ENCODE data around the gene CACNB2. TPM values are rescaled to one million over a fixed set of nuclear protein-coding genes. Genes with fewer than 3 reads are reported as not detected.

CACNB2 gene
- not detected for total RNA-seq

DNA sequence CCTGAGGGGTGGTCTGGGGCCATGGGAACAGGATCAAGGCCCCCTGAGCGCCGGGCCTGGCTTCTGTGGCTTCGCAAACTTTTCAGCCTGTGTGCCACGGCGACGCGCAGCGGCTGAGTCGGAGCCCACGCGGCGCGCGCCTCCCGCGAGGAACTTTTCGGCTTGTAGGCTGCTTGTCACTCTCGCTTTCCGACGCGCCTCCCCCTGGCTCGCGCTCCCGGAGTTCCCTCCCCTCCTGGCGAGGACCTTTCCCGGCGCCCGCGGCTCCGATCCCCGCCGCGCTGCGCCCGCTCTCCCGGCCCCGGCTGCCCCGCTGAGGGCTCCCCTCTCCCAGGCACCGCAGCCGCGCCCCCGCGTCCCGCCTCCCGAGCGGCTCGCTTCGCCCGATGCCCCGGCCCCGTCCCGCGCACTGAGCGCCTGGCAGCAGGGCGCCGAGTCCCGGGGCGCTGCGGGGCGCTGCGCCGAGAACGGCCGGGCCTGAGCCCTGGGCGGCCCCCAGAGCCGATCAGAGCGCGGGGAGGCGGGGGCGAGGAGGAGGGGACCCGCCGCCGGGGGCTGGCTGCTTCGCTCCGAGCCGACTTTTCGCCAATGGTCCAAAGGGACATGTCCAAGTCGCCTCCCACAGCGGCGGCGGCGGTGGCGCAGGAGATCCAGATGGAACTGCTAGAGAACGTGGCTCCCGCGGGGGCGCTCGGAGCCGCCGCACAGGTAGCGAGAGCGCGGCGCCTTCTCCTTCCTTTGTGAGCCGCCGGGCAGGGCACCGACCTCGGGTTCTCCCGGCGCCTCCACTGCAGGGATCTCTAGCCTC is at the start of gene CACNB2:
CACNB2 (plus strand) TSS at position 276 of the 808 bp plus-strand sequence.
- Mint-ChIP-seq H3K36me3 (ENCODE audit: low read depth) (no peaks in the 10 kb centered on the region), H3K9me3 (no peaks in the 10 kb centered on the region), H3K4me1 (ENCODE audit: low read depth) (peaks cover 3% of the 10 kb centered on the region), H3K27me3 (ENCODE audit: low read depth) (peaks cover 30% of the 10 kb centered on the region), H3K27ac (no peak within 1 kb of the TSS), H3K4me3 (peak within 1 kb of the TSS; percentile 34)
- DNase-seq: no peak
- CTCF ChIA-PET: no interaction called here
- intact Hi-C loops (cut with micrococcal nuclease): no loop called here

DNA sequence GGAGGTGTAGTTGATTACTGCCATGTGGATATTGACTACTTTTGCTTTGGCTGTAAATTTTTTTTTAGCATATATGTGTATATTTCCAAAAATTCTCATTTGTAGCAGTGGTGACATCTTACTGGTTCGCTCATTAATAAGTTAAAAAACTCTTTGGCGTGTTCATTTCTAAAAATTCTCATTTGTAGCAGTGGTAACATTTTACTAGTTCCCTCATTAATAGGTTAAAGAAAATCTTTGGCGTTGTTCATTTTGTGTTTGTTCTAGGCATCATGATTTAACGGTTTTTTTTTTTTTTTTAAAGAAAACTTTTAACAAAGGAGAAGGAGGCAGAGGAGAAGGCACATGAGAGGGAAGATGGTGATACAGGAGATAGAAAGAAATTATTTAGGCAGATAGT is 45.9 kb upstream of the CACNB2 start:
- Mint-ChIP-seq H3K27me3 (ENCODE audit: low read depth) (peaks cover 2% of the 10 kb centered on the region), H3K36me3 (ENCODE audit: low read depth) (no peaks in the 10 kb centered on the region), H3K27ac (no peak overlapping the region), H3K4me1 (ENCODE audit: low read depth) (no peaks in the 10 kb centered on the region), H3K4me3 (no peak overlapping the region), H3K9me3 (peaks cover 3% of the 10 kb centered on the region)
- intact Hi-C loops (cut with micrococcal nuclease): no loop called here
- CTCF ChIA-PET: no interaction called here
- DNase-seq: no peak

DNA sequence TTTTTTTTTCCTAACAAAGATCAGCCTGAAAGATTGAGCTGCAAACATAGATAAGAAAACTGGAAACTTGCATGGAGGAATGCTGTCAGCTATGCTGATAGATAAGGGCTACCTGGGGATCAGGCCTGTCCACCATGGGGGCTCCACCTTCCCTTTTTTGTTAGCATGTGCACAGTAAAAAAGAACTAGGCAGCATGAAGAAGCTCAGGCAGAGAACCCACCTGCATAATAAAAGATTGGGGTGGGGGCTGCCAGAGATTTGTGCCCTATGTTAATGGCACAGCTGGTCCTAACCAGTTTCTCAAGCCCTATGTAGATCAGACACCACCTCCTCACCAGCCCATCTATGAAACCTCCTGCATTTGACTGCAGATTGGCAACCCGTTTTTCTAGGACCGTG is 45.4 kb upstream of the CACNB2 start:
- Mint-ChIP-seq H3K9me3 (peaks cover 3% of the 10 kb centered on the region), H3K27me3 (ENCODE audit: low read depth) (peaks cover 2% of the 10 kb centered on the region), H3K4me1 (ENCODE audit: low read depth) (no peaks in the 10 kb centered on the region), H3K4me3 (no peak overlapping the region), H3K36me3 (ENCODE audit: low read depth) (no peaks in the 10 kb centered on the region), H3K27ac (no peak overlapping the region)
- intact Hi-C loops (cut with micrococcal nuclease): no loop called here
- DNase-seq: no peak
- CTCF ChIA-PET: no interaction called here

DNA sequence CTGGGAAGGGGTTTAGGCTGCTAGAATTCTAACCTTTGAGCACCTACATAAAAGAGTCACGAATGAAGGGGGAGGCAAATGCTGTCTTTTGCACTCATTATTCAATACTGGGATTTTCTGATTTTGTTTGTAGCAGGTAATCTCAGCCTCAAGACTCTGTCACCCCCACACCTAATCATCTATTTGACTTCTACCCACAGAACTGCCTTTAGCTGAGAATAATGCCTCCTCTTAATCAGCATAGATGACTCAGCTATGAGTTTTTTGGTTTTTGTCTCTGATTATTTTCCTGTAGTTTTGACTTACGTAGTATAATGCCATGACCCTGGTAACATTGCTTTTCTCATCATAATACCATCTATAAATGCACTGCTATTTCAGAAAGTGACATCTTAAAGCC is 42.7 kb upstream of the CACNB2 start:
- CTCF ChIA-PET: interaction anchor here (0.6 kb wide), 1 partner anchor 599 kb away, joined by 3 read pairs; no protein-coding TSS in a partner anchor
- intact Hi-C loops (cut with micrococcal nuclease): no loop called here
- no peaks in the 10 kb centered on the region for H3K9me3 Mint-ChIP-seq
- no peaks in the 10 kb centered on the region for H3K36me3 Mint-ChIP-seq (ENCODE audit: low read depth)
- no peak for DNase-seq
- no peaks in the 10 kb centered on the region for H3K4me1 Mint-ChIP-seq (ENCODE audit: low read depth)
- no peak overlapping the region for H3K4me3 Mint-ChIP-seq
- H3K27me3 Mint-ChIP-seq (ENCODE audit: low read depth): peaks cover 4% of the 10 kb centered on the region
- no peak overlapping the region for H3K27ac Mint-ChIP-seq

DNA sequence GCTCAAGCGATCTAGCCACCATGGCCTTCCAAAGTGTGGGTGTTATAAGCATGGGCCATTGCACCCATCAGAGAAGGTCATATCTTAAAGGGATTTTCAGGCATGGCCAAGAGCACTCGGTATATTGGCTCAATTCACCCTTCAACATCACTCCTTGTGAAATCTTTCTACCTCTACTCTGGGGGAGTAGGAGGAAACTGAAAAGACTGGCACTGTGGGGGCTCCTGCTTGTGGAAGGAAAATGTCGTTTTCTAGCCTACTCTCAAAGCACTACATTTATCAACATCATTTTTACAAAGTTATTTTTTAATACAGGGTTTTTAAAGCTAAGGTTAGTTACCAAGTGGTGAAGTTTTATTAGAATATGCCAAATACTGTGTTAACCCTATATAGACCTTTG is 42.0 kb upstream of the CACNB2 start:
- H3K9me3 Mint-ChIP-seq: no peaks in the 10 kb centered on the region
- H3K36me3 Mint-ChIP-seq (ENCODE audit: low read depth): no peaks in the 10 kb centered on the region
- CTCF ChIA-PET: no interaction called here

DNA sequence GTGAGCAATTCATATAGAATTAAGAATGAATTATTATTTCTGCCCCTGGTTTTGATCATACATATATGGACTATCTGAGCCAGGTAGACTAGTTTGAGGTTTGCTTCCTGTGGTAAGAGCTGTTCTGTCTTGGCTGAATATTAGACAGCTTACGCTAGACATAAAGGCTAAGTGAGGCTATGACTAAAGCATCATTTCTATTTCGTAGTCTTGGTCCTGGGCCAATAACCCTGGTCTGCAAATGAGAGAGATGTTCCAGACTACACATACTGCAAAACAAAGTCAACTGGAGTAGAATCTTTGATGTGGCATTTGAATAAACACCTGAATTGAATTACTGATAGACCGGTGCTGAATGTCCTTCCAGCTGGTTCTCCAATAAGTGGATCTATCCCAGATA is 40.8 kb upstream of the CACNB2 start:
- CTCF ChIA-PET: no interaction called here
- H3K4me1 Mint-ChIP-seq (ENCODE audit: low read depth): no peaks in the 10 kb centered on the region
- no peaks in the 10 kb centered on the region for H3K36me3 Mint-ChIP-seq (ENCODE audit: low read depth)
- peaks cover 4% of the 10 kb centered on the region for H3K27me3 Mint-ChIP-seq (ENCODE audit: low read depth)
- H3K27ac Mint-ChIP-seq: no peak overlapping the region
- no peak overlapping the region for H3K4me3 Mint-ChIP-seq
- DNase-seq: no peak
- H3K9me3 Mint-ChIP-seq: no peaks in the 10 kb centered on the region
- intact Hi-C loops (cut with micrococcal nuclease): no loop called here

More for the DNA sequence above, 42.0 kb upstream of the CACNB2 start:
- intact Hi-C loops (cut with micrococcal nuclease): no loop called here
- Mint-ChIP-seq H3K4me3 (no peak overlapping the region), H3K27me3 (ENCODE audit: low read depth) (peaks cover 4% of the 10 kb centered on the region), H3K27ac (no peak overlapping the region), H3K4me1 (ENCODE audit: low read depth) (no peaks in the 10 kb centered on the region)
- DNase-seq: no peak

DNA sequence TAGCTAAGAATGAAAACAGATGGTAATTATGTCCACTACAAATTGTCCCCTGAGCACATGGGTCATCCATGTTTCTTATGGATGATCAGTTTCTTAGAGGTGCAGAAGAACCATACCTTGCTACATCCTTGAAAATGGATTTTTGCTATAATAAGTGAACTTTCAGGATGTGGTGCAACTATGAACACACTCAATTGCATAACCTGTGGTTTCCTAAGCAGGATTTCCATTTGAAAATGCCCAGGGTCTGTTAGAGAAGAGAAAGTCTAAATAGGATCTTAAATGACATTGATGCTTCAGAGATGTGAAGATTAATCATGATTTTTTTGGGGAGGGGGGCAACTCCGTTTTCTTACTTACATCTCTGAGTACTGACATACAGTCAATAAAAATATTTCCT is 39.6 kb upstream of the CACNB2 start:
- Mint-ChIP-seq H3K4me1 (ENCODE audit: low read depth) (no peaks in the 10 kb centered on the region), H3K4me3 (no peak overlapping the region), H3K36me3 (ENCODE audit: low read depth) (no peaks in the 10 kb centered on the region), H3K9me3 (no peaks in the 10 kb centered on the region), H3K27ac (no peak overlapping the region), H3K27me3 (ENCODE audit: low read depth) (peaks cover 4% of the 10 kb centered on the region)
- CTCF ChIA-PET: no interaction called here
- no peak for DNase-seq
- intact Hi-C loops (cut with micrococcal nuclease): loop anchor here (5.0 to 10.0 kb wide), 3 partner anchors 186 to 806 kb away; no protein-coding TSS in a partner anchor

DNA sequence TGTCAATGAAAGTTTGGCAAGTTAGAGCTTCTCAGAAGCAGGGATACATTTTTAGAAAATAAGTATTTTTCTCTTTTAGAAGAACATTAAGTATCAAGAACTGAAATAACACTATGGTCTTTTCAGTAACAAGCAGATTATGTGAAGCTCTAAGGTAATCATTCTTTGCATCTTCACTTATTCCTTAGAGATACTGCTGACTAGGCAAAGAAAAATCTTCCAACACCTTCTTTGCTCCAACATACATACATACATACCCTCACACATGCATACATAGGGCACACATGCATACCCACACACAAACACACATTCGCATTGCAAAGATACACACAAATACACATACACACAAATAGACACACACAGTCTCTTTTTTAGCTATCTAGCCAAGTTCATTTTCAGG is 37.8 kb upstream of the CACNB2 start:
- Mint-ChIP-seq H3K36me3 (ENCODE audit: low read depth) (no peaks in the 10 kb centered on the region), H3K27me3 (ENCODE audit: low read depth) (peaks cover 2% of the 10 kb centered on the region), H3K4me3 (no peak overlapping the region), H3K9me3 (no peaks in the 10 kb centered on the region), H3K4me1 (ENCODE audit: low read depth) (no peaks in the 10 kb centered on the region), H3K27ac (no peak overlapping the region)
- DNase-seq: no peak
- CTCF ChIA-PET: interaction anchor here (0.7 to 0.8 kb wide), 2 partner anchors 112 to 497 kb away, joined by 3 to 4 read pairs; no protein-coding TSS in a partner anchor
- intact Hi-C loops (cut with micrococcal nuclease): loop anchor here (5.0 to 10.0 kb wide), 3 partner anchors 188 to 808 kb away; no protein-coding TSS in a partner anchor

DNA sequence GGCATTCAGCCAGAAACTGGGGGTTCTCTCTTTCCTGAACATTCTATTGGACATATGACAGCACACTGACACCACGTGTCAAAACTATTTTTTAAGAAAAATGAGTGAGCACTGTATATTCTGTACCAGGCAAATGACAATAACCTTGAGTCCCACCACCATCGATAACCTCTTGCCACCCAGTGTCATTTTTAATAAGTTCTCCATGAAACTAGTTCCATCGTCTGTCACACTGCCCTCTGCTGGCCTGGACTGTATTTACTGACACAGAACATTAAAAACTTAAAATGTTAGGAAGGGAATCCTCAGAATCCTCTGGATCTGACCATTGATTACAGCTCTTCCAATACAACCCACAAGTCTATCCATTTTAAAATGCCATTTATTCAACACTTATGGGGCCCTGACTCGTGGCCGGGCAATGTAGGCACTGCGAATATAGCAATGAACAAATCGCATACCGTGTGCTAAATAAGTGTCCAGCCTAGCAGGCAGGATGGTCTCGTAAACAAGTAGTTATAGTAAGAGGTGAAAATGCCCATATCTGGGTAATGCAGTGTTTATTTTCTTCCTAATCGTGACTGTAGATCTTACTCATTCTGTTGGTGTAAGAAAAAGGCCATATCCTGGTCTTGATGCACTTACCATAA is 35.9 kb upstream of the CACNB2 start:
- H3K4me3 Mint-ChIP-seq: no peak overlapping the region
- H3K36me3 Mint-ChIP-seq (ENCODE audit: low read depth): no peaks in the 10 kb centered on the region
- DNase-seq: peak; percentile 63
- H3K4me1 Mint-ChIP-seq (ENCODE audit: low read depth): no peaks in the 10 kb centered on the region
- H3K9me3 Mint-ChIP-seq: no peaks in the 10 kb centered on the region
- CTCF ChIA-PET: interaction anchor here (0.5 to 1.3 kb wide), 4 partner anchors 30 to 260 kb away, joined by 3 to 4 read pairs (median 3); no protein-coding TSS in a partner anchor
- H3K27ac Mint-ChIP-seq: no peak overlapping the region
- intact Hi-C loops (cut with micrococcal nuclease): loop anchor here (1.0 to 10.0 kb wide), 5 partner anchors 190 to 810 kb away; no protein-coding TSS in a partner anchor
- peaks cover 5% of the 10 kb centered on the region for H3K27me3 Mint-ChIP-seq (ENCODE audit: low read depth)

DNA sequence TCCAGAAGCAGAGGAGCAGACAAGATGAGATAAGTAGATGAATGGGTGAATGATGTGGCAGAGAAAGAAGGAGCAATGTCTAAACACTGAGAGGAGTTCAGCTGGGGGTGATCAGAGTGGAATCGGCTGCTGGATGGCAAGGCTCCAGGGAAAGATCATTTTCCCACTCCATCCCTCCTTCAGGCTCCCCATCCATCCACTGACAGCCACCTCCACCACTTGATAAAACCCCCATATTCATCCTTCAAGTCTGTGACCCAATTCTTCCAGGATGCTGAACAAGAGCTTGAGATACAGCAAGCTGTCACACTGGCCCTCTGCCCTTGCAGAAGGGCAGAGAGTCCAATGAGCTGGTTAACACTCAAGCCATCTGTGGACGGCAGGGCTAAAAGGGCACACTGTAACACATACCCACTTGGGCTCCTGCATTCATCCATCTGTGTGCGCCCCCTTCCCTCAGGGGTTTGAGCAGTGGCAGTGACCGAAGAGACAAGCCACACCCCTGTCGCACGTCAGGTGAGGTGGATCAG is 30.8 kb upstream of the CACNB2 start:
- no peak for DNase-seq
- Mint-ChIP-seq H3K27me3 (ENCODE audit: low read depth) (peaks cover 3% of the 10 kb centered on the region), H3K4me3 (no peak overlapping the region), H3K9me3 (no peaks in the 10 kb centered on the region), H3K4me1 (ENCODE audit: low read depth) (no peaks in the 10 kb centered on the region), H3K27ac (no peak overlapping the region), H3K36me3 (ENCODE audit: low read depth) (no peaks in the 10 kb centered on the region)
- intact Hi-C loops (cut with micrococcal nuclease): loop anchor here (10.0 kb wide), 2 partner anchors 195 to 815 kb away; no protein-coding TSS in a partner anchor
- CTCF ChIA-PET: no interaction called here

DNA sequence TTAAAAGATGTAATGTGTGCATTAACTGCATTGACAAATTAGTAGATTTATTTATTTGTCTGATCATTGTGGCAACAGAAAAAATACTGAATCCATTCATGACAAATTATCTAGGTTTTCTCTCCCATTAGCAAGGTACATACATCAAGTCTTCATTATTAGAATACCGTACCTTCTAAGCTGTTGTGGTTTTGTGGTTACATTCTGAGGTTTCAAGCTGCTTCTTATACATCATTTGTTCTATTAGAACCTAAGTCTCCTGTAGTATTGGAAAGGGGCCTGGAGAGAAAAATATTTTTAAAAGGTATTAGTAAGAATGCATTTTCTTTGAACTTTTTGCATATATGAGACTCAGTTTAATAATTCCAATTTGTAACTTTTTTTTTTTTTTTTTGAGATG is 26.3 kb upstream of the CACNB2 start:
- Mint-ChIP-seq H3K9me3 (no peaks in the 10 kb centered on the region), H3K27ac (no peak overlapping the region), H3K4me1 (ENCODE audit: low read depth) (no peaks in the 10 kb centered on the region), H3K36me3 (ENCODE audit: low read depth) (no peaks in the 10 kb centered on the region), H3K4me3 (no peak overlapping the region), H3K27me3 (ENCODE audit: low read depth) (no peaks in the 10 kb centered on the region)
- DNase-seq: no peak
- CTCF ChIA-PET: interaction anchor here (0.7 kb wide), 1 partner anchor 857 kb away, joined by 5 read pairs; no protein-coding TSS in a partner anchor
- intact Hi-C loops (cut with micrococcal nuclease): no loop called here

DNA sequence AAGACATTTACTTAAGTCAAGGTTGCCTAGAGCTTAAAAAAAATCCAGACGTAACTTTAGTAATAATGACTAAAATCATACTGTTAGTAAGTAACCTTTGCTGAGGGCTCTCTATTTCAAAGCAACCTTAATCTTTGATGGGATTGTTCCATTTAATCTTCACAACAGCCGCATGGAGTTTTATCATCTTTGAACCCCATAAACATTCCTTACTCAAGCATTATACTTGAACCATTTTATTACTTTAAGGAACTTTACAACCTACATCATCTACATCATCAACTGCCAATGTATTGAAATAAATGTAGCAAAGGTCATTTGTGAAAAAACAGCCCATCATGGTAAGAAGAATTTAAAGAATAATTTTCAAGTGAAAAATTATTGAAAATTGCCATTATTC is 22.9 kb upstream of the CACNB2 start:
- CTCF ChIA-PET: no interaction called here
- Mint-ChIP-seq H3K27ac (no peak overlapping the region), H3K4me3 (no peak overlapping the region), H3K36me3 (ENCODE audit: low read depth) (no peaks in the 10 kb centered on the region), H3K27me3 (ENCODE audit: low read depth) (no peaks in the 10 kb centered on the region), H3K9me3 (no peaks in the 10 kb centered on the region), H3K4me1 (ENCODE audit: low read depth) (no peaks in the 10 kb centered on the region)
- DNase-seq: no peak
- intact Hi-C loops (cut with micrococcal nuclease): no loop called here

Data from activated naive CD4-positive, alpha-beta T cell treated with anti-CD3 and anti-CD28 coated beads for 36 hours (primary cell).